Fibroblast of lung (primary cell): Measurements from ENCODE around the gene DDAH2.

ENCODE experiments used
- CTCF ChIP-seq, 2 donors: IDR thresholded peaks in 1 of 2; conservative IDR thresholded peaks in 1 of 2; 1 replicate in 1 of 2; 2 replicates in 1 of 2; pipeline ENCODE4 v1.5.1; 2011 to 2012; ENCODE audit warnings: low read length in 2 of 2, control low read depth in 1 of 2, inconsistent platforms in 1 of 2, low read depth in 1 of 2, mild to moderate bottlenecking in 1 of 2
- EZH2 ChIP-seq: IDR thresholded peaks from 2 replicates; pipeline ENCODE4 v1.5.1; 2012; ENCODE audit warnings: low read length, control low read depth, mild to moderate bottlenecking; ENCODE audit errors: missing control alignments

GRCh38 chr6:31763619-31763940, 34.5 kb upstream of the DDAH2 start:
- TF ChIP-seq EZH2 (no peak), CTCF (conservative IDR thresholded peaks at IDR 0.05 in 1 of 2, IDR thresholded peaks at IDR 0.05 in 1 of 2; ENCODE audit: low read depth in 1 of 2, low read length in 2 of 2) (no peak)
